Loucy (cell line): ENCODE results near the gene FBXO47.
A peak's percentile ranks its signal among the peaks of the same experiment; 100 is the strongest.

ENCODE experiments used
- H2AFZ ChIP-seq: fragments of 200-600 bp; sonication (generic); 2 replicates; pipeline ENCODE4 v1.6.0; 2016; ENCODE audit warnings: antibody characterized with exemption, mild to moderate bottlenecking, low read length, moderate library complexity
- H3F3A ChIP-seq: fragments of 200-600 bp; 2 replicates; pipeline ENCODE4 v1.6.0; 2016; ENCODE audit warnings: antibody characterized with exemption, low read depth, mild to moderate bottlenecking
- H3K27me3 ChIP-seq: fragments of 200-600 bp; sonication (generic); 2 replicates; pipeline ENCODE4 v1.6.1; 2014; ENCODE audit warnings: low read length, mild to moderate bottlenecking; ENCODE audit not compliant: insufficient read depth, poor library complexity, severe bottlenecking
- H3K36me3 ChIP-seq: fragments of 200-600 bp; sonication (generic); 2 replicates; pipeline ENCODE4 v1.6.1; 2016; ENCODE audit warnings: low read length; ENCODE audit not compliant: insufficient read depth
- H3K4me1 ChIP-seq: fragments of 200-600 bp; sonication (generic); 2 replicates; pipeline ENCODE4 v1.5.1; 2014; ENCODE audit warnings: low read length, mild to moderate bottlenecking; ENCODE audit not compliant: insufficient read depth, poor library complexity, severe bottlenecking
- H3K4me2 ChIP-seq: fragments of 200-600 bp; sonication (generic); 2 replicates; pipeline ENCODE4 v1.6.0; 2014; ENCODE audit warnings: antibody characterized with exemption, low read length, low read depth, mild to moderate bottlenecking; ENCODE audit not compliant: poor library complexity, severe bottlenecking
- H3K4me3 ChIP-seq: fragments of 200-600 bp; sonication (generic); 2 replicates; pipeline ENCODE4 v1.5.1; 2014; ENCODE audit warnings: low read length, mild to moderate bottlenecking, mixed read lengths; ENCODE audit not compliant: poor library complexity, severe bottlenecking
- H3K79me2 ChIP-seq: fragments of 200-600 bp; sonication (generic); 2 replicates; pipeline ENCODE4 v1.6.1; 2014; ENCODE audit warnings: low read length; ENCODE audit not compliant: insufficient read depth
- H3K9ac ChIP-seq: fragments of 200-600 bp; sonication (generic); 2 replicates; pipeline ENCODE4 v1.6.0; 2014; ENCODE audit warnings: mild to moderate bottlenecking, low read depth, low read length, moderate library complexity; ENCODE audit not compliant: poor library complexity, severe bottlenecking
- H3K9me2 ChIP-seq: fragments of 200-600 bp; sonication (generic); replicated peaks from 2 replicates; pipeline ENCODE4 v1.6.1; 2016; ENCODE audit warnings: low read depth, low read length, mixed read lengths
- H3K9me3 ChIP-seq: fragments of 200-600 bp; sonication (generic); 2 replicates; pipeline ENCODE4 v1.6.1; 2014; ENCODE audit warnings: mild to moderate bottlenecking, antibody characterized with exemption, low read length, low read depth; ENCODE audit not compliant: insufficient read depth
- H4K20me1 ChIP-seq: fragments of 200-600 bp; sonication (generic); 2 replicates; pipeline ENCODE4 v1.6.0; 2014; ENCODE audit warnings: antibody characterized with exemption, low read length, mild to moderate bottlenecking; ENCODE audit not compliant: insufficient read depth, poor library complexity, severe bottlenecking
- CTCF ChIP-seq: fragments of 200-600 bp; sonication (generic); conservative IDR thresholded peaks from 2 replicates; pipeline ENCODE4 v1.5.1; 2014; ENCODE audit warnings: mild to moderate bottlenecking, antibody characterized with exemption, low read length
- EZH2phosphoT487 ChIP-seq: fragments of 200-600 bp; IDR thresholded peaks from 2 replicates; pipeline ENCODE4 v1.6.1; 2018; ENCODE audit warnings: antibody characterized with exemption, mild to moderate bottlenecking, moderate library complexity, borderline replicate concordance

FBXO47 gene

DNA sequence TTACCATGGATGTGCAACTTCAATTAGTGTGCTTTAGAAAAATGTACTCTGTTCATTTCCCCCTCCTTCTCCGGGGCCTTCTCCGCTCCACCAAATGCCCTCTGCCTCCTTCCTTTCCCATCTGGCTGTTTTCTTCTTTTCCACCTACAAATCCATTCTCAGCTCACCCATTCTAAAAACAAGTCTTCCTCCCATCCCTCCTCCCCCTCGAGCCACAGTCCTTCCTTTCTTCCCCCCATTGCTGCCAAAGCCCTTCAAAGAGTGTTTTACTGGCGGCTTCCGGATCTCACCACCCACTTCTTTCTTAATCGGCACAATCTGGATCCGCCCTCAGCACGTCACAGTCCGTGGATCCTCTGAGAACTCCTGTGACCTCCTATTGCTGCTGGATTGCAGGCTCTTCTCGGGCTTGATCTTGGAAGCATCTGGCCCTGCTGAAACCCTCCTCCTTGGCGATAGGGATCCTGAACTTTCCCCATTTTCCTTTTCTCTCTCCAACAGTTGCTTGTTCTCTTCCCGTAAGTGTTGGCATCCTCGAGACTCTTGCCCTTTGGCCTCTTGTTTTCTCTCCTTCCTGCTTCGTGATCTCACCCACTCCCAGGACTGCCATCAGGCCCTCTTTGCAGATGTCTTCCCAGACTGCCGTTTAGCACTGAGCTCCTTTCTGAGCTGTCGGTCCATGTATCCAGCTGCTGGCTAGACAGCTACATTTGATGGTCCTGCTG, 36.0 kb upstream of the FBXO47 start:
- H3K27me3 ChIP-seq = no peaks in the 10 kb centered on the region
- no peaks in the 10 kb centered on the region; the same call in 1 of the 2 replicates for H3K9me3 ChIP-seq
- peak overlapping the region; percentile 53 for H3K4me3 ChIP-seq
- H2AFZ ChIP-seq = peak overlapping the region; percentile 44
- H3K9me2 ChIP-seq = no peaks in the 10 kb centered on the region
- peak overlapping the region; percentile 68 for H3K4me2 ChIP-seq
- no peaks in the 10 kb centered on the region for H3F3A ChIP-seq
- TF ChIP-seq EZH2phosphoT487 (no peak), CTCF (no peak)
- H3K4me1 ChIP-seq = peaks cover 24% of the 10 kb centered on the region
- H4K20me1 ChIP-seq = no peaks in the 10 kb centered on the region
- H3K79me2 ChIP-seq = no peaks in the 10 kb centered on the region
- H3K36me3 ChIP-seq = no peaks in the 10 kb centered on the region
- H3K9ac ChIP-seq = peak overlapping the region; percentile 36

GRCh38 chr17:39001703-39002637, 34.8 kb upstream of the FBXO47 start:
- Histone ChIP-seq H4K20me1 (no peaks in the 10 kb centered on the region), H3F3A (no peaks in the 10 kb centered on the region), H3K9ac (peak overlapping the region; percentile 36), H3K36me3 (no peaks in the 10 kb centered on the region), H3K4me2 (peak overlapping the region; percentile 68), H3K9me3 (peaks cover under 1% of the 10 kb centered on the region; the same call in 1 of the 2 replicates), H3K4me1 (peaks cover 24% of the 10 kb centered on the region), H3K4me3 (no peak overlapping the region), H3K27me3 (no peaks in the 10 kb centered on the region), H3K79me2 (no peaks in the 10 kb centered on the region), H3K9me2 (no peaks in the 10 kb centered on the region), H2AFZ (peak overlapping the region; percentile 44; the same call in 1 of the 2 replicates)
- TF ChIP-seq CTCF = no peak
- no peak for TF ChIP-seq EZH2phosphoT487

GRCh38 chr17:39000021-39000601, 32.9 kb upstream of the FBXO47 start:
- H3K36me3 ChIP-seq = no peaks in the 10 kb centered on the region
- no peaks in the 10 kb centered on the region for H3K79me2 ChIP-seq
- H3F3A ChIP-seq = no peaks in the 10 kb centered on the region
- H4K20me1 ChIP-seq = no peaks in the 10 kb centered on the region
- no peak overlapping the region for H3K4me2 ChIP-seq
- H3K9ac ChIP-seq = no peak overlapping the region
- TF ChIP-seq EZH2phosphoT487 (no peak), CTCF (no peak)
- H3K9me3 ChIP-seq = peaks cover 4% of the 10 kb centered on the region
- no peak overlapping the region for H2AFZ ChIP-seq
- H3K9me2 ChIP-seq = no peaks in the 10 kb centered on the region
- H3K27me3 ChIP-seq = no peaks in the 10 kb centered on the region
- H3K4me3 ChIP-seq = no peak overlapping the region
- H3K4me1 ChIP-seq = peaks cover 24% of the 10 kb centered on the region
